Neuronal stem cell (in vitro differentiated cells): ENCODE data around the gene SLC25A33.

Experiments used
- DNase-seq: peaks from one replicate; pipeline ENCODE4 v3.0.0-alpha.2; 2013; ENCODE audit warnings: low spot score
- H2AFZ ChIP-seq: one replicate; pipeline ENCODE4 v1.6.1; 2013; ENCODE audit warnings: mild to moderate bottlenecking, low read length, inconsistent platforms
- H2AK5ac ChIP-seq: 2 replicates; pipeline ENCODE4 v1.6.1; 2013; ENCODE audit warnings: low read depth, mild to moderate bottlenecking, inconsistent platforms, low read length, moderate library complexity, mixed read lengths
- H2BK120ac ChIP-seq: 2 replicates; pipeline ENCODE4 v1.6.1; 2013; ENCODE audit warnings: low read depth, mild to moderate bottlenecking, inconsistent platforms, low read length, moderate library complexity, mixed read lengths
- H2BK12ac ChIP-seq: one replicate; pipeline ENCODE4 v1.6.1; 2013; ENCODE audit warnings: low read length, inconsistent platforms
- H2BK15ac ChIP-seq: 2 replicates; pipeline ENCODE4 v1.6.1; 2013; ENCODE audit warnings: mild to moderate bottlenecking, low read length, inconsistent platforms, mixed read lengths
- H2BK5ac ChIP-seq: one replicate; pipeline ENCODE4 v1.6.1; 2013; ENCODE audit warnings: inconsistent platforms, mild to moderate bottlenecking, low read length, moderate library complexity
- H3K14ac ChIP-seq: one replicate; pipeline ENCODE4 v1.6.1; 2013; ENCODE audit warnings: low read length, inconsistent platforms
- H3K18ac ChIP-seq: 2 replicates; pipeline ENCODE4 v1.6.1; 2013; ENCODE audit warnings: low read length, inconsistent platforms
- H3K23ac ChIP-seq: 2 replicates; pipeline ENCODE4 v1.6.1; 2013; ENCODE audit warnings: low read depth, mild to moderate bottlenecking, mixed read lengths, low read length, inconsistent platforms; ENCODE audit not compliant: poor library complexity
- H3K27ac ChIP-seq: replicated peaks from 3 replicates; pipeline ENCODE4 v1.5.1; 2013; ENCODE audit warnings: low read length, inconsistent platforms
- H3K27me3 ChIP-seq, 3 experiments: 2 replicates each; pipeline ENCODE4 v1.6.1; 2013; ENCODE audit warnings: low read length in 3 of 3, mild to moderate bottlenecking in 2 of 3, inconsistent platforms in 1 of 3, low read depth in 1 of 3, mixed read lengths in 1 of 3, moderate library complexity in 1 of 3; ENCODE audit not compliant: control insufficient read depth in 3 of 3, insufficient read depth in 3 of 3
- H3K36me3 ChIP-seq, 2 donors: replicated peaks in 1 of 2; 2 replicates each; pipeline ENCODE4 v1.6.1; 2013; ENCODE audit warnings: low read length in 2 of 2; ENCODE audit not compliant: control insufficient read depth in 2 of 2, insufficient read depth in 2 of 2
- H3K4ac ChIP-seq: 2 replicates; pipeline ENCODE4 v1.6.1; 2013; ENCODE audit warnings: inconsistent platforms, mild to moderate bottlenecking, low read length, moderate library complexity
- H3K4me1 ChIP-seq, 2 donors: 1 replicate in 1 of 2; 2 replicates in 1 of 2; pipeline ENCODE4 v1.6.1; 2013; ENCODE audit warnings: low read length in 2 of 2, low read depth in 1 of 2; ENCODE audit not compliant: control insufficient read depth in 2 of 2, insufficient read depth in 1 of 2
- H3K4me2 ChIP-seq: one replicate; pipeline ENCODE4 v1.6.1; 2013; ENCODE audit warnings: mild to moderate bottlenecking, low read length, inconsistent platforms; ENCODE audit not compliant: insufficient read depth, poor library complexity, severe bottlenecking
- H3K4me3 ChIP-seq, 2 donors: 2 replicates each; pipeline ENCODE4 v1.5.1; 2013; ENCODE audit warnings: low read length in 2 of 2, mild to moderate bottlenecking in 2 of 2, inconsistent platforms in 1 of 2, moderate library complexity in 1 of 2
- H3K79me1 ChIP-seq: one replicate; pipeline ENCODE4 v1.6.1; 2013; ENCODE audit warnings: low read depth, mild to moderate bottlenecking, inconsistent platforms, low read length, moderate library complexity
- H3K9ac ChIP-seq: one replicate; pipeline ENCODE4 v1.6.1; 2013; ENCODE audit warnings: mild to moderate bottlenecking, low read depth, low read length, inconsistent platforms; ENCODE audit not compliant: poor library complexity
- H3K9me3 ChIP-seq, 2 donors: replicated peaks in 1 of 2; 2 replicates each; pipeline versions ENCODE3 to v1.6.1; 2013; ENCODE audit warnings: low read length in 2 of 2, mild to moderate bottlenecking in 2 of 2, inconsistent platforms in 1 of 2, low read depth in 1 of 2, mixed read lengths in 1 of 2, moderate library complexity in 1 of 2; ENCODE audit not compliant: control insufficient read depth in 2 of 2, insufficient read depth in 1 of 2
- H4K8ac ChIP-seq: one replicate; pipeline ENCODE4 v1.6.1; 2013; ENCODE audit warnings: low read depth, mild to moderate bottlenecking, inconsistent platforms, low read length, moderate library complexity
- H4K91ac ChIP-seq: one replicate; pipeline ENCODE4 v1.6.1; 2013; ENCODE audit warnings: low read length, low read depth, mild to moderate bottlenecking, inconsistent platforms; ENCODE audit not compliant: poor library complexity
- WGBS, 2 donors: extraction: QIAGEN DNeasy Blood & Tissue Kit; methylation state at CpG; one replicate each; pipeline ENCODE4 v1.1.7; 2013; ENCODE audit warnings: missing lambda C conversion rate in 2 of 2, mixed read lengths in 1 of 2; ENCODE audit not compliant: insufficient read length in 2 of 2, insufficient replicate concordance in 1 of 2; ENCODE audit errors: extremely low coverage in 2 of 2; 5-methylcytosine and 5-hydroxymethylcytosine counted together

Gene SLC25A33

GRCh38 chr1:9503001-9503675 lies 36.1 kb upstream of the SLC25A33 start:
- no peak overlapping the region for H2BK120ac ChIP-seq
- H3K4ac ChIP-seq: no peak overlapping the region
- no peak overlapping the region for H3K18ac ChIP-seq
- no peak overlapping the region for H2AFZ ChIP-seq
- H3K9me3 ChIP-seq: no peaks in the 10 kb centered on the region
- no peak overlapping the region for H3K4me2 ChIP-seq
- H3K79me1 ChIP-seq: no peaks in the 10 kb centered on the region
- H3K36me3 ChIP-seq: no peaks in the 10 kb centered on the region
- H3K14ac ChIP-seq: no peak overlapping the region
- no peak overlapping the region for H3K23ac ChIP-seq
- no peak overlapping the region for H2BK12ac ChIP-seq
- no peak overlapping the region for H4K8ac ChIP-seq
- H2BK15ac ChIP-seq: no peak overlapping the region
- H3K27me3 ChIP-seq: peaks cover 0 to 10% (median 0%) of the 10 kb centered on the region in 3 experiments
- DNase-seq: no peak
- no peak overlapping the region for H3K4me3 ChIP-seq
- WGBS, 2 donors: no CpG with 5 or more reads among the region's 18 CpGs
- no peak overlapping the region for H2BK5ac ChIP-seq
- H3K27ac ChIP-seq: no peak overlapping the region
- no peak overlapping the region for H3K9ac ChIP-seq
- no peak overlapping the region for H2AK5ac ChIP-seq
- H3K4me1 ChIP-seq: no peaks in the 10 kb centered on the region
- H4K91ac ChIP-seq: no peak overlapping the region

GRCh38 chr1:9505143-9505542 lies 34.1 kb upstream of the SLC25A33 start:
- Histone ChIP-seq H3K4ac (no peak overlapping the region), H2BK120ac (no peak overlapping the region), H3K36me3 (no peaks in the 10 kb centered on the region), H2BK15ac (no peak overlapping the region), H3K18ac (no peak overlapping the region), H3K4me2 (no peak overlapping the region), H3K23ac (no peak overlapping the region), H2BK5ac (no peak overlapping the region), H3K9ac (no peak overlapping the region), H2BK12ac (no peak overlapping the region), H2AK5ac (no peak overlapping the region), H3K27ac (no peak overlapping the region), H3K4me3 (no peak overlapping the region), H2AFZ (no peak overlapping the region), H4K8ac (no peak overlapping the region), H3K79me1 (no peaks in the 10 kb centered on the region), H3K4me1 (no peaks in the 10 kb centered on the region), H3K27me3 (peaks cover 0 to 10% (median 0%) of the 10 kb centered on the region in 3 experiments), H3K14ac (no peak overlapping the region), H4K91ac (no peak overlapping the region), H3K9me3 (no peaks in the 10 kb centered on the region)
- no peak for DNase-seq
- WGBS, 2 donors: no CpG with 5 or more reads among the region's 8 CpGs

GRCh38 chr1:9506901-9507300 lies 32.4 kb upstream of the SLC25A33 start:
- no peak overlapping the region for H3K23ac ChIP-seq
- no peak for DNase-seq
- no peak overlapping the region for H3K18ac ChIP-seq
- H3K79me1 ChIP-seq: no peaks in the 10 kb centered on the region
- H2BK12ac ChIP-seq: no peak overlapping the region
- no peak overlapping the region for H2BK15ac ChIP-seq
- no peak overlapping the region for H4K8ac ChIP-seq
- H2BK120ac ChIP-seq: no peak overlapping the region
- H3K4me3 ChIP-seq: no peak overlapping the region
- H2BK5ac ChIP-seq: no peak overlapping the region
- no peaks in the 10 kb centered on the region for H3K9me3 ChIP-seq
- no CpG with 5 or more reads among the region's 8 CpGs for WGBS, 2 donors
- H3K14ac ChIP-seq: no peak overlapping the region
- H3K9ac ChIP-seq: no peak overlapping the region
- no peaks in the 10 kb centered on the region for H3K36me3 ChIP-seq
- H4K91ac ChIP-seq: no peak overlapping the region
- no peak overlapping the region for H2AK5ac ChIP-seq
- no peak overlapping the region for H3K27ac ChIP-seq
- H3K4ac ChIP-seq: no peak overlapping the region
- H3K4me1 ChIP-seq: peaks cover 0 to 2% of the 10 kb centered on the region in 2 donors
- no peak overlapping the region for H2AFZ ChIP-seq
- H3K27me3 ChIP-seq: peaks cover 0 to 10% (median 0%) of the 10 kb centered on the region in 3 experiments
- H3K4me2 ChIP-seq: no peak overlapping the region

GRCh38 chr1:9510130-9510529 lies 29.1 kb upstream of the SLC25A33 start:
- Histone ChIP-seq H3K18ac (no peak overlapping the region), H4K8ac (no peak overlapping the region), H3K4me2 (no peak overlapping the region), H3K14ac (no peak overlapping the region), H3K9me3 (no peaks in the 10 kb centered on the region), H3K36me3 (no peaks in the 10 kb centered on the region), H3K4ac (no peak overlapping the region), H2BK120ac (no peak overlapping the region), H3K79me1 (no peaks in the 10 kb centered on the region), H3K23ac (no peak overlapping the region), H3K4me3 (no peak overlapping the region), H3K4me1 (peaks cover 0 to 2% of the 10 kb centered on the region in 2 donors), H2AK5ac (no peak overlapping the region), H2BK15ac (no peak overlapping the region), H3K27me3 (peaks cover 0 to 10% (median 0%) of the 10 kb centered on the region in 3 experiments), H2BK5ac (no peak overlapping the region), H3K27ac (no peak overlapping the region), H2BK12ac (no peak overlapping the region), H2AFZ (no peak overlapping the region), H4K91ac (no peak overlapping the region), H3K9ac (no peak overlapping the region)
- no CpG with 5 or more reads among the region's 6 CpGs for WGBS, 2 donors
- DNase-seq: no peak
